ENCODE results near the gene MIA3. TPM values are rescaled to one million over a fixed set of nuclear protein-coding genes. Genes with fewer than 3 reads are reported as not detected.
"Not testable (repeated sequence)": the region's sequence is repeated elsewhere in the genome, so short reads cannot be mapped to it uniquely, and the experiment has no call there.

MIA3 gene, protein sequence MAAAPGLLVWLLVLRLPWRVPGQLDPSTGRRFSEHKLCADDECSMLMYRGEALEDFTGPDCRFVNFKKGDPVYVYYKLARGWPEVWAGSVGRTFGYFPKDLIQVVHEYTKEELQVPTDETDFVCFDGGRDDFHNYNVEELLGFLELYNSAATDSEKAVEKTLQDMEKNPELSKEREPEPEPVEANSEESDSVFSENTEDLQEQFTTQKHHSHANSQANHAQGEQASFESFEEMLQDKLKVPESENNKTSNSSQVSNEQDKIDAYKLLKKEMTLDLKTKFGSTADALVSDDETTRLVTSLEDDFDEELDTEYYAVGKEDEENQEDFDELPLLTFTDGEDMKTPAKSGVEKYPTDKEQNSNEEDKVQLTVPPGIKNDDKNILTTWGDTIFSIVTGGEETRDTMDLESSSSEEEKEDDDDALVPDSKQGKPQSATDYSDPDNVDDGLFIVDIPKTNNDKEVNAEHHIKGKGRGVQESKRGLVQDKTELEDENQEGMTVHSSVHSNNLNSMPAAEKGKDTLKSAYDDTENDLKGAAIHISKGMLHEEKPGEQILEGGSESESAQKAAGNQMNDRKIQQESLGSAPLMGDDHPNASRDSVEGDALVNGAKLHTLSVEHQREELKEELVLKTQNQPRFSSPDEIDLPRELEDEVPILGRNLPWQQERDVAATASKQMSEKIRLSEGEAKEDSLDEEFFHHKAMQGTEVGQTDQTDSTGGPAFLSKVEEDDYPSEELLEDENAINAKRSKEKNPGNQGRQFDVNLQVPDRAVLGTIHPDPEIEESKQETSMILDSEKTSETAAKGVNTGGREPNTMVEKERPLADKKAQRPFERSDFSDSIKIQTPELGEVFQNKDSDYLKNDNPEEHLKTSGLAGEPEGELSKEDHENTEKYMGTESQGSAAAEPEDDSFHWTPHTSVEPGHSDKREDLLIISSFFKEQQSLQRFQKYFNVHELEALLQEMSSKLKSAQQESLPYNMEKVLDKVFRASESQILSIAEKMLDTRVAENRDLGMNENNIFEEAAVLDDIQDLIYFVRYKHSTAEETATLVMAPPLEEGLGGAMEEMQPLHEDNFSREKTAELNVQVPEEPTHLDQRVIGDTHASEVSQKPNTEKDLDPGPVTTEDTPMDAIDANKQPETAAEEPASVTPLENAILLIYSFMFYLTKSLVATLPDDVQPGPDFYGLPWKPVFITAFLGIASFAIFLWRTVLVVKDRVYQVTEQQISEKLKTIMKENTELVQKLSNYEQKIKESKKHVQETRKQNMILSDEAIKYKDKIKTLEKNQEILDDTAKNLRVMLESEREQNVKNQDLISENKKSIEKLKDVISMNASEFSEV (N-terminal part only)
- 44.4 and 45.4 TPM in 2 replicates for total RNA-seq

DNA sequence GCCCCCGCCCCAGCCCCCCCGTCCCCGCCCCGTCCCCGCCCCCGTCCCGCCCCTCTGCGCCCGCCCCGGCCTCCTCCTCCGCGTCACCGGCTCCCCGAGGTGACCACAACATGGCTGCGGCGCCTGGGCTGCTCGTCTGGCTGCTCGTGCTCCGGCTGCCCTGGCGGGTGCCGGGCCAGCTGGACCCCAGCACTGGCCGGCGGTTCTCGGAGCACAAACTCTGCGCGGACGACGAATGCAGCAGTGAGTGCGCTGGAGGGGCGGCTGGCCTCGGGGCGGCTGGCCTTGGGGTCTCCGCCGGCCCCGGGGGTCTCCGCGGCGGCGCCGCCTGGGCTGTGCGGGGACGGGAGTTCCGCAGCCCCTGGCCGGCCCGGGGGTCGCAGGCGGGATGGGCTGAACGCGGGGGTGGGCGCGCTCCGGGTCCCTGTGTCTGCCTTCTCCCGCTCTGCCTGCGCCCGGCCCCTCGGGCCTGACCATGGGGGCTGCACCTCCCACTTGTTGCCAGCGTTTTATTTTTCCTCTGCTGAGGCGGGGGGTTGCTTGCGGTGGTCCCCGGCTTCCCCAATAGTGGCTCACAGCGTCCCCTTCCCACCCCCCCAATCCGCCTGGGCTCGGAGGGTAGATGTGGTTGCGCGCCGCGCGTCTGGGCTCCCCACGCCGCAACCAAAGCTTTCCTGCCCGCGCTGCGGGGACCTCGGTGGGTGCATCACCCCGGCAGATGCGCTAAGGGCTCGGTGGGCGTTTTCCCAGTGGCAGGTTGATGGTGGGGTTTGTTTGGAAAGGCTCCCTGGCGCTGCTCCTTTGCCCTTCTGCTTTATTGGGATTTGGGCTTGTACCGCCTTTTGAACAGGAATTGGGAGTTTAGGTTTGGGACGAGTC, at the start of gene MIA3:
MIA3 (plus strand) TSS at position 97 of the 879 bp plus-strand sequence; CDS start at position 111, 14 bp downstream.
- peak; percentile 42 for DNase-seq

DNA sequence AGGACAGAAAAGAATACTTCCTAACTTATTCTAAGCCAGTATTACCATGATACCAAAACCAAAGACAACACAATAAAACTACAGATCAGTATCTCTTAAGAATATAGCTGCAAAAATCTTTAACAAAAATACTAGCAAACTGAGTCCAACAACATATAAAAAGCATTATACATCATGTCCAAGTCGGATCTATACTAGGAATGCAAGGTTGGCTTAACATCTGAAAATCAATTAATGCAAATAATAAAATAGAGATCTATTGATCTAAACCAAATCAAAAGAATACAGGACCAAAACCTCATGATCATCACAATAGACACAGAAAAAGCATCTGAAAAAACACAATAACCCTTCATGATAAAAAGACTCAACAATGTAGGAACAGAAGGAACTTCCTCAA, 47.1 kb upstream of the MIA3 start:
- DNase-seq, result no peak

DNA sequence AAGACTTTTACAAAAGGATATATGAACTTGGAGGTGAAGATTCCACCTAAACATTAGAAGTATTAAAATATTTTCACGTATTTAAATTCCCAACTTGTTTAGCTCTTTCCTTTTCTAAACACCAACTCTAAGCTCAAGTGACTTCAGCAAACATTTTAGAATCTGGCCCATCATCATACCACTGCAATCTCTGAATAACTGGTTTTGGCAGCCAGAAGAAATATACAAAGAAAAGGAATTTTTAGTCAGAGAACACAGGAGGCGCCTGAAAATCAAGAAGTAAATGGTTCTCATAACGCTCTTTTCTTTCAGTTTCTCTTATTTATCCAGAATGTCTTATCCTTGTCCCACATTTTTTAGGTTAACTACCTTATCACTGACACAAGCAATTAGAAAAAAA, 38.6 kb upstream of the MIA3 start:
- DNase-seq, result no peak

DNA sequence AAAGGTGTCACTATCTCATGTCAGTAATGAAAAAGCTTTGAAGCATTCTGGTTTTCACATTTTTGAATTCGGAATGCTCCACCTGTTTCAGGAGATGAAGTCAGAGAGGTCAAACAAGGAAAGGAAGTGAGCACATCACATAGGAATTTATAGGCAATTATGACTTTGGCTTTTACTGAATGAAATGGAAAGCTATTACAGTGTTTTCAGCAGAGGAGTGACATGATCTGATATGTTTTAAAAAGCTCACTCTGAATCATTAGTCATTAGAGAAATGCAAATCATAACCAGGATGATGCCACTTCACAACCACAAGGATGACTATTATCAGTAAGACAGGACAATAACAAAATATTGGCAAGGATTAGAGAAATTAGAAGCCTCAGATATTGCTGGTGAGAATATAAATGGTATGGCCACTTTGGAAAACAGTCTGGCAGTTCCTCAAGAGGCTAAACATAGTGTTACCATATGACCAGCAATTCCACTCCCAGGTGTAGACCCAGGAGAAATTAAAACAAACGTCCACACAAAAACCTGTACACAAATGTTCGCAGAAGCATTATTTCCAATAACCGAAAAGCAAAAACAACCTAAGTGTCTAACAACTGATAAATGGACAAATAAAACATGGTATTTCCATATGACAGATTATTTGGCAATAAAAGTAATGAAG, 35.7 kb upstream of the MIA3 start:
- peak; percentile 73 for DNase-seq

DNA sequence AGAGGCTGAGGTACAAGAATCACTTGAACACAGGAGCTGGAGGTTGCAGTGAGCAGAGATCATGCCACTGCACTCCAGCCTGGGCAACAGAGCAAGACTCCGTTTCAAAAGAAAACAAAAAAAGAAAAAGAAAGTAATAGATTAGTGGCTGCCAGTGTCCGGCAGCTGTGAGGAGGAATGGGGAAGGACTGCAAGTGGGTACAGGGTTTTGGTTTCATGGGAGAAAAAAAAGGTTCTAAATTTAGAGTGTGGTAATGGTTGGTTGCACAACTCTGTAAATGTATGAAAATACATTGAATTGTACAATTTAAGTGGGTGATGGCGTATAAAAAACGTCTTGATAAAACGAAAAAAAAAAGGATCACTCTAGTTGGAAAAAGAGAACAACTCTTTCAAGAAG, 34.8 kb upstream of the MIA3 start:
- no peak for DNase-seq

DNA sequence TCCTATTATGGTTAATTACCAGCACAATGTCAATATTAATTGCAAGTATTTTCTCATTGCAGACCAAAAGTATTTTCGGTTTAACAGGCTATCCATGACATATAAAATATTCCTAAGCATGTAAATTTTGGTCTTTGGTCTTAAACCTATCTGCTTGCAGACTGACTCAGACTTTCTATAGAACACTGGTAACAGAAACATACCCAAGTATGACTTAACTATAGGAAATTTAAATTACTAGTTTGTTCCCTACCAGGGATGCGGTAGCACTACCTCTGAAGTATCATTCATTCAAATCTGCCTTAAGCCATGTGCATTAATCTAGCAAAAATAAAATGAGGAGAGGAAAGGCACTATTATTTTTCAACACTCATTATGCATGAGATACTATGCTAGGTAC, 31.1 kb upstream of the MIA3 start:
- no peak for DNase-seq

DNA sequence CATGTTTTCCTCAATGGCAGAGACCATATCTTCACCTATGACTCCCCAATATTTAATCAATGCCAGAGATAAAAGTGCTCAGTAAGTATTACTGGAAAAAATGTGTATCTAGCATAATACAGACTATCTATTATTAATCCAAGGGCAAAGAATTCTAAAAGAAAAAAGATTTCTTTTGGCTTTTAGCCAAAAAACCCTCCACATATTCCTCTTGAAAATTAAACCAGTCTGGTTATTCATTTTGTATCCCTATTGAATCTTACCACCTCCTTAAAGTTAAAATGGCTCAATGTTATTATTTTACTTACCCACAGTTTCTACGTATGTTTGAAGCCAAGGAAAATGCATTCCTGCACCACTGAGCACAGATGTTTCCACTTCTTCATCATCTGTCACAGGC, 29.8 kb upstream of the MIA3 start:
- no peak for DNase-seq

DNA sequence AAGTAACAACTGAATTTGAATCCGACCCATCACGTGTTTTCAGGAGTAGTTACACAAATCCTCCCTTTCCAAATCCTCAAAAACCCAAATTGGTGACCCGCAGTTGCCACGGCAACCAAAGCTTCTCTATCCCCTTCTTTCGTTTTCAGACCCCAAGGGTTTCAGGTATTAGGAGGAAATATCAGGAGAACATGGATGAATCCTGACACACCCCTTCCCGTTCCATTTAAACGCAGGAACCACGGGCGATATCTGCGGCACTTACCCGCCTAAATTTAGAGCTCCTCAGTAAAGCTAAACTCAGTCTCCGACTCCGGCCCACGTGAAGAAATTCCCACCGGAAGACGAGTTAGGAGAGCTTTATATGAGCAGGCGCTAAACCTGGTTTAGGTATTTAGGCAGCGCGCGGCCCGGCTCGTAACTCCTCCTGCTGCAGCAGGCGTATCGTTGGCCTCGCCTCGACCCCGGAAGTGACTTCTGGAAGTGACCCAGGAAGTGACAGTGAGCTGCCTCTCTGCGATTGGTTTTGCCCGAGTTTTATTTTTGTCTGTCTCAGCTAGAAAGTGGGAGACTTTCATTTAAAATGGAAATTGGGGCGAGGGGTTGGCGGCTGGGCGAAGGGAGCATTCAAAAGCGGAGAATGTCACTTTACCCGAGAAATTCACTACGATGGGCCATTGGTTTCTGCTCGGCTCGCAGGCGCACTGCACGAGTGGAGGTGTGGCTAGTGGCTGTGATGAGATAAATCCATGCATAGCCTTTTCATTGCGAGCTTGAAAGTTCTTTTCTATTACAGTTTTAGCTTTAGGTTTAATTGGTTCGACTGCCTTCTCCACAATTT, 28.2 kb upstream of the MIA3 start, which contains the start of gene TAF1A:
TAF1A (minus strand) TSS at position 472 of the 841 bp plus-strand sequence.
- peak; percentile 70 for DNase-seq

DNA sequence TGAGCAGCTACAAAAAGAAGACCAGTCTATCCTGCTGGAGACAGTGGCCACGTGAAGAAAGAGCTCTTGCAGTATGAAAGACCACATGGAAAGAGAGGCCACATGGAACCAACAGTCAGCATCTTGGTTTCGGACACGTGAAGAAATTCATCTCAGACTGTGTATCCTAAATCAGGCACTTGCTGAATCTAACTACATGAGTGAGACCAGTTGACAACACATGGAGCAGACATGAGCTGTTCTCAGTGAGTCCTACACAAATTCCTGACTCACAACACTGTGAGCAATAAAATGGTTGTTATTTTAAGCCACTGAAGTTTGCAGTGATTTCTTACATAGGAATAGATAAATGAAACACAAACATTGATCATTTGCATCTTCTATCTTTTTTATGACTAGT, 25.7 kb upstream of the MIA3 start:
- no peak for DNase-seq

DNA sequence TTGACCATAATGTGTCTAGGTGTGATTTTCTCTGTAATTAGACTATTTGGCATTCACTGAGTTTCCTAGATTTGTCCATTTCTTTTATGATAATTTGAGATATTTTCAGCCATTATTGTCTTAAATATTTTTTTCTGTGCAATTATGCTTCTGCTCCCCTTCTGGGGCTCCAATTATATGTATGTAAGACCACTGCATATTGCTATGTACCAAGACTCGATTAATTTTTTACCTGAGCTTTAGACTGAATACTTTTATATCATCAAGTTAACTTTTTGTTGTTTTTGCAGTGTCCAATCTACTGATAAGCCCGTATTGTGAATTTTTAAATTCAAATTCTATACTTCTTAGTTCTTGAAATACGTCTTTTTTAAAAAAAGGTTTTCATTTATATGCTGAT, 23.1 kb upstream of the MIA3 start:
- DNase-seq, result no peak

DNA sequence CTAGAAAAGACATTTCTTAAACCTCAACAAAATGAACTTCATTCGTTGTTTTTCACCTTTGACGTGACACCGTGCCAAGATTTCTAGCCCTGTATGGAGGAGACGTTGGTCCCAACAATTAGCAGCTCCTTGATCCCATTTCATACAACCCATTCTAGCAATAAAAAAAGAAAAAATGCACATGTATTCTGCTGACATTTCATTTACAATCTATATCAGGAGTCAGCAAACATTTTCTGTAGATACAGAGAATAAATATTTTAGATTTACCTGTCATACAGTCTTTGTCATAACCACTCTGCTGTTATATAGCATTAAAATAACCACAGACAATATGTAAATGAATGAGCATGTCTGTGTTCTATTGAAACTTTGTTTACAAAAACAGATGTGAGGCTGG, 21.2 kb upstream of the MIA3 start:
- DNase-seq, result no peak

DNA sequence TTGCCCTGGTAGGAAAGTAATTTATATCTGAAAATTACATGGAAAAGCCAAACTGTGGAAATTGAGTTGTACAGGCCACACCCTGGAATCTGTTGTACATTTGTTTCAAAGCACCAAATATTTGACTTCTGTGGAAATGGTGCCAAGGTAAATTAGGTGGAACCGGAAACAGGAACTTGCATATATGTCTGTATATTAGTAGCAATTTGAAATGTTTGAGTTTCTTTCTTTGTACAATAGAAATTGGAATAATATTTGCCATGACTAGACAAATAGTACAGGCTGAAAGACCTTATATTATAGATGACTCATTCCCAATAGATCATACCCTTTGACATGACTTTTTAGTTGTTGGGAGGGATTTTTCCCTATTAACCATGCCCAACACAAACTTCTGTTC, 17.6 kb upstream of the MIA3 start:
- DNase-seq, result no peak

DNA sequence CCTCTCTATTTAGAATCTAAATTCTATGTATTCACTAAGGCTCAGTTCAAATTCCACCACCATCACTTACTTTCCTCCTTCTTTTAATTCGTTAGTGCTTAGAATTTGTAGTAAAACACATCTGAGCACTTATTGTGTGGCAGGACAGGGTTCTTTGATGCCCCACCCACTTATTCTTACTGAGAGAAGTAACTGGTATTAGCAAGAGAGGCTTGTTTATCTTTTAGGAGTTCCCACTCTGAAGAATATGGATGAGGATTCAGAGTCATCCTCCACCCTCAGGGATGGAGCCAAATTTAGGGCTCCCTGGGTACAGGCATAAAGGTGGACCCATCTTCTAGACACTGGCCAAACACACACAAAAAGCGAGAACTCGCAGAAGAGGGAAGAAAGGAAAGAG, 16.6 kb upstream of the MIA3 start:
- no peak for DNase-seq

DNA sequence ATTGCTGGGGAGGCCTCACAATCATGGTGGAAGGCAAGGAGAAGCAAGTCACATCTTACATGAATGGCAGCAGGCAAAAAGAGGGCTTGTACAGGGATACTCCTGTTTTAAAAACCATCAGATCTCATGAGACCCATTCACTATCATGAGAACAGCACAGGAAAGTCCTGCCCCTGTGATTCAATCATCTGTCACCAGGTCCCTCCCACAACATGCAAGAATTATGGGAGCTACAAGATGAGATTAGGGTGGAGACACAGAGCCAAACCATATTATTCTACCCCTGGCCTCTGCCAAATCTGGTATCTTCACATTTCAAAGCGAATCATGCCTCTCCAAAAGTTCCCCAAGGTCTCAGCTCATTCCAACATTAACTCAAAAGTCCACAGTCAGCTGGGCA, 11.1 kb upstream of the MIA3 start:
- DNase-seq, result no peak

DNA sequence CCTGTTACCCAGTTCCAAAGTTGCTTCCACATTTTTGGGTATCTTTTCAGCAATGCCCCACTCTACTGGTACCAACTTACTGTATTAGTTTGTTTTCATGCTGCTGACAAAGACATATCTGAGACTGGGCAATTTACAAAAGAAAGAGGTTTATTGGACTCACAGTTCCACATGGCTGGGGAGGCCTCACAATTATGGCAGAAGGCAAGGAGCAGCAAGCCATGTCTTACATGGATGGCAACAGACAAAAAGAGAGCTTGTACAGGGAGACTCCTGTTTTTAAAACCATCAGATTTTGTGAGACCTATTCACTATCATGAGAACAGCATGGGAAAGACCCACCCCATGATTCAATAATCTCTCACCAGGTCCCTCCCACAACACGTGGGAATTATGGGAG, 8.8 kb upstream of the MIA3 start:
- DNase-seq, result not testable (repeated sequence)

DNA sequence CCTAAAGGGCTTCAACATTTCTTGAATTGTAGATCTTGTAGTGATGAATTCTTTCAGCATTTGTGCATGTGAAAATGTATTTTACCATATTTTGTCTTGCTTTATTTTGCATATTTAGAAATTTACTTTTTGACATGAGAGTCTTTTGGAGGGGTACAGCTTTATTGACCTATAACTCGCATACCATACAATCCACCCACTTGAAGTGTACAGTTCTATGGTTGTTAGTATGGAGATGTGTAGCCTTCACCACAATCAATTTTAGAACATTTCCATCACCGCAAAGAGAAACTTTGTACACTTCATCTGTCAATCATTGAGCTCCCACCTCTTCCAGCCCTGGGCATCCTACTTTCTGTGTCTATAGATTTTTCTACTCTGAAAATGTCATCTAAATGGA, 7.2 kb upstream of the MIA3 start:
- DNase-seq, result no peak

DNA sequence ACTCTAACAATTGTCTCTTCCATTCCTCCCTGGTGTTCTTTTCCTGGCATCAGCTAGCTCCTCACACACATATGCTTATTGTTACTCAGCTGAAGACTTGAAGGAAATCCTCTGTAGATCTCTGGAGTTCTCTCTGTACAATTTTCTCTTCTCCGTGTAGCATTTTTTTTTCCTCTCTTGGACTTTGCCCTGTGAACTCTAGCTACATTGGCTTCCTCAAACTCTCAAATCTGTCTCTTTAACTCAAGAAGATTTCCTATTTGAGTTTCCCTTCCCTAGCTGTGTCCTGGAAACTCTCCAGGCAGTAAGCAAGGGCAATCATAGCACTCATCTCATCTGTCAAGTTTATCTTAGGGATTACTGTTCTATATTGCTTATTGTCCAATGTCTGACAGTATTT, 4.3 kb upstream of the MIA3 start:
- no peak for DNase-seq

DNA sequence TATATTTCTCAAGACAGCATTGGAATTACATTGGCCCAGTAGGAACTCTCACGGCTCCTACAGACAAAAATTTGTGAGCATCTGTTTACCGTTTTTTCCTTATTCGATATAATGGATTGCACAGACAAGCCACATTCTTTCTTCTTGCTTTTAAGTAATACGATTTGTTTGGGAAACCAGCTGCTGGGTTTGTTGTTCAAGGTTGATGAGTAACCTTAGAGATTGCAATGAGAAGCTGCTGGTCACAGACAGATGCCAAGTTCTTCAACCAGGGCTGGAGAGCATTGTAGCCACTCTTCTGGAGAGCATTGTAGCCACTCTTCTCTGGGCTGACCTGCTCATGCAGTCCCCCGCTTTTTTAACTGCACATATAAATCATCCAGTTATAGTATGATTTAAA, 1.4 kb upstream of the MIA3 start:
- no peak for DNase-seq

DNA sequence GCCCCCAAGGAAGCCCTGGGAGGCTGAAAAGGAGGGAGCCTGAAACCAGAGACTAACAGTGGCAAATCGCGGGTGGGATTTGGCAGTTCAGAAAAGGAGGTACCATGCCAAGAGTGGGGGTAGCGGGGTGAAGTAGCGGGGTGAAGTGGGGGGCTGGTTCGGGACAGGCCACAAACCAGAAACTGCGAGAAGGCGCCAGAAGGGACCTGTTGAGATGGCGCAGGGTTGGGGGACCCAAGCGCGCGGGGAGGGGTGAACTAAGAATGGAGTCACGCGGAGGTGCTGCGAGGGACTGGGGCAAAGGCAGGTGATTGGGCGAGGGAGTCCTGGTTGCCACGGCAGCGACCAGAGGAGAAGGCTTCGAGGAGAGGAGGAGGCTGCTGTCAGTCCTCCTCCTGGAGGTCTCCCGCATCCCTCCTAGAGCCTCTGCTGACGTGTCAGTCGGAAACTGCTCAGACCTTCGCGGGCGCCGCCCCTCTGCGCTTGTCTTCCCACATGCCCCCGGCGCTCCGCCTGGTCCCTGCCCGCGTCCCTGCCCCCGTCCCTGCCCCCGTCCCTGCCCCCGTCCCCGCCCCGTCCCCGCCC, 438 bp upstream of the MIA3 start:
- DNase-seq, result peak; percentile 88
